Measurements from ENCODE around the gene ENTPD7.

The ENTPD7 gene

GRCh38 chr10:99681553-99681952 lies 22.2 kb downstream of the ENTPD7 start:
- Histone ChIP-seq H3K36me3 (ENCODE audit: insufficient read depth, low read length) (peaks cover 31% of the 10 kb centered on the region), H3K4me3 (ENCODE audit: low read length) (no peak overlapping the region), H3K9me3 (ENCODE audit: low read length) (no peaks in the 10 kb centered on the region), H3K27me3 (ENCODE audit: insufficient read depth, low read length) (no peaks in the 10 kb centered on the region), H2AFZ (ENCODE audit: low read depth, low read length) (no peak overlapping the region), H3K4me1 (ENCODE audit: insufficient read depth, low read length) (no peaks in the 10 kb centered on the region)

- Histone ChIP-seq H3K4me1 (ENCODE audit: insufficient read depth, low read length) (no peaks in the 10 kb centered on the region), H3K36me3 (ENCODE audit: insufficient read depth, low read length) (peaks cover 31% of the 10 kb centered on the region), H2AFZ (ENCODE audit: low read depth, low read length) (no peak overlapping the region), H3K27me3 (ENCODE audit: insufficient read depth, low read length) (no peaks in the 10 kb centered on the region), H3K4me3 (ENCODE audit: low read length) (no peak overlapping the region), H3K9me3 (ENCODE audit: low read length) (no peaks in the 10 kb centered on the region)
These were observed 22.7 kb downstream of the ENTPD7 start for GRCh38 chr10:99682032-99682431.

- Histone ChIP-seq H2AFZ (ENCODE audit: low read depth, low read length) (no peak overlapping the region), H3K27me3 (ENCODE audit: insufficient read depth, low read length) (no peaks in the 10 kb centered on the region), H3K4me1 (ENCODE audit: insufficient read depth, low read length) (no peaks in the 10 kb centered on the region), H3K36me3 (ENCODE audit: insufficient read depth, low read length) (peaks cover 31% of the 10 kb centered on the region), H3K9me3 (ENCODE audit: low read length) (no peaks in the 10 kb centered on the region), H3K4me3 (ENCODE audit: low read length) (no peak overlapping the region)
These were observed 23.4 kb downstream of the ENTPD7 start for GRCh38 chr10:99682752-99683151.

- no peaks in the 10 kb centered on the region for H3K4me1 ChIP-seq (ENCODE audit: insufficient read depth, low read length)
- no peak overlapping the region for H2AFZ ChIP-seq (ENCODE audit: low read depth, low read length)
- no peak overlapping the region for H3K4me3 ChIP-seq (ENCODE audit: low read length)
- H3K27me3 ChIP-seq (ENCODE audit: insufficient read depth, low read length), result no peaks in the 10 kb centered on the region
- H3K36me3 ChIP-seq (ENCODE audit: insufficient read depth, low read length), result peaks cover 24% of the 10 kb centered on the region
- no peaks in the 10 kb centered on the region for H3K9me3 ChIP-seq (ENCODE audit: low read length)
These were observed 26.3 kb downstream of the ENTPD7 start for GRCh38 chr10:99685597-99685967.

- Histone ChIP-seq H3K36me3 (ENCODE audit: insufficient read depth, low read length) (peaks cover 26% of the 10 kb centered on the region), H3K4me3 (ENCODE audit: low read length) (no peak overlapping the region), H3K4me1 (ENCODE audit: insufficient read depth, low read length) (no peaks in the 10 kb centered on the region), H3K9me3 (ENCODE audit: low read length) (no peaks in the 10 kb centered on the region), H3K27me3 (ENCODE audit: insufficient read depth, low read length) (no peaks in the 10 kb centered on the region), H2AFZ (ENCODE audit: low read depth, low read length) (no peak overlapping the region)
These were observed 30.2 kb downstream of the ENTPD7 start for GRCh38 chr10:99689461-99689860.

GRCh38 chr10:99693933-99694583 lies 34.7 kb downstream of the ENTPD7 start:
- peaks cover 46% of the 10 kb centered on the region for H3K36me3 ChIP-seq (ENCODE audit: insufficient read depth, low read length)
- H3K27me3 ChIP-seq (ENCODE audit: insufficient read depth, low read length), result no peaks in the 10 kb centered on the region

GRCh38 chr10:99695761-99696160 lies 36.5 kb downstream of the ENTPD7 start:
- H3K4me3 ChIP-seq (ENCODE audit: low read length), result no peak overlapping the region
- no peaks in the 10 kb centered on the region for H3K27me3 ChIP-seq (ENCODE audit: insufficient read depth, low read length)
- H2AFZ ChIP-seq (ENCODE audit: low read depth, low read length), result no peak overlapping the region
- peaks cover 56% of the 10 kb centered on the region for H3K36me3 ChIP-seq (ENCODE audit: insufficient read depth, low read length)
- no peaks in the 10 kb centered on the region for H3K4me1 ChIP-seq (ENCODE audit: insufficient read depth, low read length)
- no peaks in the 10 kb centered on the region for H3K9me3 ChIP-seq (ENCODE audit: low read length)

More at GRCh38 chr10:99693933-99694583, 34.7 kb downstream of the ENTPD7 start:
- Histone ChIP-seq H3K4me3 (ENCODE audit: low read length) (no peak overlapping the region), H3K4me1 (ENCODE audit: insufficient read depth, low read length) (no peaks in the 10 kb centered on the region), H2AFZ (ENCODE audit: low read depth, low read length) (no peak overlapping the region), H3K9me3 (ENCODE audit: low read length) (no peaks in the 10 kb centered on the region)

GRCh38 chr10:99698504-99699080 lies 39.3 kb downstream of the ENTPD7 start:
- no peaks in the 10 kb centered on the region for H3K4me1 ChIP-seq (ENCODE audit: insufficient read depth, low read length)
- peaks cover 59% of the 10 kb centered on the region for H3K36me3 ChIP-seq (ENCODE audit: insufficient read depth, low read length)
- H3K9me3 ChIP-seq (ENCODE audit: low read length), result no peaks in the 10 kb centered on the region
- H3K4me3 ChIP-seq (ENCODE audit: low read length), result no peak overlapping the region
- H2AFZ ChIP-seq (ENCODE audit: low read depth, low read length), result no peak overlapping the region
- H3K27me3 ChIP-seq (ENCODE audit: insufficient read depth, low read length), result no peaks in the 10 kb centered on the region

GRCh38 chr10:99700649-99701048 lies 41.3 kb downstream of the ENTPD7 start:
- Histone ChIP-seq H3K36me3 (ENCODE audit: insufficient read depth, low read length) (peaks cover 73% of the 10 kb centered on the region), H3K9me3 (ENCODE audit: low read length) (no peaks in the 10 kb centered on the region)

GRCh38 chr10:99708428-99709012 lies 49.2 kb downstream of the ENTPD7 start:
- H3K27me3 ChIP-seq (ENCODE audit: insufficient read depth, low read length), result no peaks in the 10 kb centered on the region
- no peaks in the 10 kb centered on the region for H3K4me1 ChIP-seq (ENCODE audit: insufficient read depth, low read length)
- H3K9me3 ChIP-seq (ENCODE audit: low read length), result no peaks in the 10 kb centered on the region
- H2AFZ ChIP-seq (ENCODE audit: low read depth, low read length), result no peak overlapping the region
- peaks cover 72% of the 10 kb centered on the region for H3K36me3 ChIP-seq (ENCODE audit: insufficient read depth, low read length)
- no peak overlapping the region for H3K4me3 ChIP-seq (ENCODE audit: low read length)

More at GRCh38 chr10:99700649-99701048, 41.3 kb downstream of the ENTPD7 start:
- H3K4me3 ChIP-seq (ENCODE audit: low read length), result no peak overlapping the region
- H2AFZ ChIP-seq (ENCODE audit: low read depth, low read length), result no peak overlapping the region
- no peaks in the 10 kb centered on the region for H3K27me3 ChIP-seq (ENCODE audit: insufficient read depth, low read length)
- H3K4me1 ChIP-seq (ENCODE audit: insufficient read depth, low read length), result no peaks in the 10 kb centered on the region

- Histone ChIP-seq H2AFZ (ENCODE audit: low read depth, low read length) (no peak overlapping the region), H3K27me3 (ENCODE audit: insufficient read depth, low read length) (no peaks in the 10 kb centered on the region), H3K4me3 (ENCODE audit: low read length) (no peak overlapping the region), H3K9me3 (ENCODE audit: low read length) (no peaks in the 10 kb centered on the region), H3K4me1 (ENCODE audit: insufficient read depth, low read length) (no peaks in the 10 kb centered on the region), H3K36me3 (ENCODE audit: insufficient read depth, low read length) (peaks cover 69% of the 10 kb centered on the region)
These were observed 50.3 kb downstream of the ENTPD7 start for GRCh38 chr10:99709480-99710229.

- Histone ChIP-seq H3K4me1 (ENCODE audit: insufficient read depth, low read length) (no peaks in the 10 kb centered on the region), H3K27me3 (ENCODE audit: insufficient read depth, low read length) (no peaks in the 10 kb centered on the region), H3K4me3 (ENCODE audit: low read length) (no peak overlapping the region), H3K36me3 (ENCODE audit: insufficient read depth, low read length) (peaks cover 65% of the 10 kb centered on the region), H2AFZ (ENCODE audit: low read depth, low read length) (no peak overlapping the region), H3K9me3 (ENCODE audit: low read length) (no peaks in the 10 kb centered on the region)
These were observed 51.9 kb downstream of the ENTPD7 start for GRCh38 chr10:99711129-99711719.

GRCh38 chr10:99714446-99714845 lies 55.1 kb downstream of the ENTPD7 start:
- H3K36me3 ChIP-seq (ENCODE audit: insufficient read depth, low read length), result peaks cover 75% of the 10 kb centered on the region
- no peak overlapping the region for H2AFZ ChIP-seq (ENCODE audit: low read depth, low read length)
- no peaks in the 10 kb centered on the region for H3K27me3 ChIP-seq (ENCODE audit: insufficient read depth, low read length)
- H3K9me3 ChIP-seq (ENCODE audit: low read length), result no peaks in the 10 kb centered on the region
- H3K4me1 ChIP-seq (ENCODE audit: insufficient read depth, low read length), result no peaks in the 10 kb centered on the region
- H3K4me3 ChIP-seq (ENCODE audit: low read length), result no peak overlapping the region

Data from neuron (in vitro differentiated cells).